HEK293 (cell line): ENCODE data around the gene FIG4.

Source experiments
- CTCF ChIA-PET: fragments of 350-600 bp; formaldehyde crosslinking; extraction: SDS; loops from one replicate; lab custom pipeline; 2021; ENCODE audit warnings: antibody characterized with exemption; lab: Yijun Ruan, JAX
- POLR2A ChIA-PET: fragments of 300-600 bp; formaldehyde crosslinking; extraction: SDS; loops from one replicate; lab custom pipeline; 2020; ENCODE audit warnings: antibody characterized with exemption, inconsistent platforms; lab: Yijun Ruan, JAX
- H3K27ac ChIP-seq: fragments of 200-500 bp; sonication (Bioruptor generic); 2 replicates; pipeline ENCODE4 v1.5.1; 2014; ENCODE audit warnings: low read depth, low read length, control low read depth, inconsistent platforms; ENCODE audit errors: extremely low read depth
- H3K36me3 ChIP-seq, 2 experiments: fragments of 200-500 bp in 1 of 2; sonication (Bioruptor generic) in 1 of 2; 1 replicate in 1 of 2; 2 replicates in 1 of 2; pipeline ENCODE4 v1.5.1; 2014 to 2017; ENCODE audit warnings: inconsistent platforms in 2 of 2, low read length in 2 of 2; ENCODE audit not compliant: control insufficient read depth in 2 of 2, insufficient read depth in 1 of 2
- H3K4me1 ChIP-seq: fragments of 200-500 bp; sonication (Bioruptor generic); 2 replicates; pipeline ENCODE4 v1.5.1; 2014; ENCODE audit warnings: mild to moderate bottlenecking, low read length, inconsistent platforms; ENCODE audit not compliant: control insufficient read depth, insufficient read depth
- H3K4me3 ChIP-seq: 2 replicates; pipeline ENCODE4 v1.5.1; 2011; ENCODE audit warnings: low read depth, mild to moderate bottlenecking, control low read depth, low read length, moderate library complexity
- H3K9me3 ChIP-seq: fragments of 200-500 bp; sonication (Bioruptor generic); 2 replicates; pipeline ENCODE4 v1.5.1; 2014; ENCODE audit warnings: low read depth, low read length, inconsistent platforms; ENCODE audit not compliant: control insufficient read depth, insufficient read depth
- ELK4 ChIP-seq: IDR thresholded peaks from 2 replicates; pipeline ENCODE4 v1.6.1; 2011; ENCODE audit warnings: mild to moderate bottlenecking, low read depth, low read length, borderline replicate concordance
- GLIS1 ChIP-seq: fragments of 450-650 bp; formaldehyde crosslinking; IDR thresholded peaks from 2 replicates; pipeline ENCODE4 v1.5.1; 2016; ENCODE audit warnings: missing biosample characterization, missing genetic modification characterization
- KLF8 ChIP-seq: fragments of 450-650 bp; formaldehyde crosslinking; IDR thresholded peaks from 2 replicates; pipeline ENCODE4 v1.5.1; 2016; ENCODE audit warnings: missing biosample characterization, missing genetic modification characterization
- PATZ1 ChIP-seq: fragments of 450-650 bp; formaldehyde crosslinking; IDR thresholded peaks from 2 replicates; pipeline ENCODE4 v1.5.1; 2016; ENCODE audit warnings: missing biosample characterization, missing genetic modification characterization
- PRDM1 ChIP-seq: fragments of 450-650 bp; formaldehyde crosslinking; IDR thresholded peaks from 2 replicates; pipeline ENCODE4; 2016; ENCODE audit warnings: missing biosample characterization, missing genetic modification characterization
- REPIN1 ChIP-seq: fragments of 450-650 bp; formaldehyde crosslinking; IDR thresholded peaks from 2 replicates; pipeline ENCODE4 v1.5.1; 2017; ENCODE audit warnings: missing biosample characterization, missing genetic modification characterization, low read depth
- SCRT2 ChIP-seq: fragments of 450-650 bp; formaldehyde crosslinking; IDR thresholded peaks from 2 replicates; pipeline ENCODE4 v1.5.1; 2016; ENCODE audit warnings: missing biosample characterization, missing genetic modification characterization
- ZBTB6 ChIP-seq: fragments of 450-650 bp; formaldehyde crosslinking; IDR thresholded peaks from 2 replicates; pipeline ENCODE4 v1.5.1; 2017; ENCODE audit warnings: missing biosample characterization, missing genetic modification characterization
- ZFP69B ChIP-seq: fragments of 450-650 bp; formaldehyde crosslinking; IDR thresholded peaks from 2 replicates; pipeline ENCODE4 v1.5.1; 2016; ENCODE audit warnings: missing biosample characterization, missing genetic modification characterization
- ZNF157 ChIP-seq: fragments of 450-650 bp; formaldehyde crosslinking; IDR thresholded peaks from 2 replicates; pipeline ENCODE4 v1.5.1; 2016; ENCODE audit warnings: missing biosample characterization, missing genetic modification characterization
- ZNF16 ChIP-seq: fragments of 450-650 bp; formaldehyde crosslinking; IDR thresholded peaks from 2 replicates; pipeline ENCODE4 v1.5.1; 2016; ENCODE audit warnings: low read depth, missing biosample characterization, missing genetic modification characterization
- ZNF24 ChIP-seq: fragments of 450-650 bp; formaldehyde crosslinking; IDR thresholded peaks from 2 replicates; pipeline ENCODE4 v1.5.1; 2016; ENCODE audit warnings: missing biosample characterization, missing genetic modification characterization
- ZNF311 ChIP-seq: fragments of 450-650 bp; formaldehyde crosslinking; IDR thresholded peaks from 2 replicates; pipeline ENCODE4 v1.5.1; 2017; ENCODE audit warnings: missing biosample characterization, missing genetic modification characterization, borderline replicate concordance
- ZNF449 ChIP-seq: fragments of 450-650 bp; formaldehyde crosslinking; IDR thresholded peaks from 2 replicates; pipeline ENCODE4 v1.5.1; 2017; ENCODE audit warnings: missing biosample characterization, mild to moderate bottlenecking, missing genetic modification characterization, moderate library complexity
- ZNF510 ChIP-seq: fragments of 450-650 bp; formaldehyde crosslinking; IDR thresholded peaks from 2 replicates; pipeline ENCODE4 v1.5.1; 2018; ENCODE audit warnings: mild to moderate bottlenecking, missing genetic modification characterization, missing biosample characterization; ENCODE audit not compliant: insufficient replicate concordance
- ZNF549 ChIP-seq: fragments of 450-650 bp; IDR thresholded peaks from 2 replicates; pipeline ENCODE4 v1.5.1; 2018; ENCODE audit warnings: missing biosample characterization, missing genetic modification characterization, mild to moderate bottlenecking, inconsistent platforms, moderate library complexity
- ZNF571 ChIP-seq: fragments of 450-650 bp; formaldehyde crosslinking; IDR thresholded peaks from 2 replicates; pipeline ENCODE4 v1.5.0; 2017; ENCODE audit warnings: missing biosample characterization, missing genetic modification characterization
- ZNF654 ChIP-seq: fragments of 450-650 bp; formaldehyde crosslinking; IDR thresholded peaks from 2 replicates; pipeline ENCODE4 v1.5.1; 2016; ENCODE audit warnings: low read depth, missing biosample characterization, missing genetic modification characterization
- ZNF707 ChIP-seq: fragments of 450-650 bp; formaldehyde crosslinking; IDR thresholded peaks from 2 replicates; pipeline ENCODE4 v1.5.1; 2016; ENCODE audit warnings: missing biosample characterization, missing genetic modification characterization
- ZNF747 ChIP-seq: fragments of 450-650 bp; formaldehyde crosslinking; IDR thresholded peaks from 2 replicates; pipeline ENCODE4 v1.5.1; 2016; ENCODE audit warnings: missing biosample characterization, missing genetic modification characterization
- ZNF76 ChIP-seq: fragments of 450-650 bp; formaldehyde crosslinking; IDR thresholded peaks from 2 replicates; pipeline ENCODE4; 2016; ENCODE audit warnings: low read depth, missing biosample characterization, missing genetic modification characterization, borderline replicate concordance

FIG4 gene

GRCh38 chr6:109782491-109782999 lies 91.4 kb downstream of the FIG4 start:
- no peaks in the 10 kb centered on the region for H3K4me1 ChIP-seq
- POLR2A ChIA-PET = no interaction called here

GRCh38 chr6:109783250-109783986 lies 92.3 kb downstream of the FIG4 start:
- POLR2A ChIA-PET = no interaction called here

More at GRCh38 chr6:109782491-109782999, 91.4 kb downstream of the FIG4 start:
- Histone ChIP-seq H3K9me3 (no peaks in the 10 kb centered on the region), H3K4me3 (no peak overlapping the region), H3K36me3 (peaks cover 0 to 14% of the 10 kb centered on the region in 2 experiments; a peak in 1 of 3 replicates), H3K27ac (no peak overlapping the region)
- CTCF ChIA-PET = interaction anchor here (0.7 to 2.6 kb wide), 6 partner anchors 11 to 257 kb away, joined by 3 to 7 read pairs (median 4); no protein-coding TSS in a partner anchor
- TF ChIP-seq ZNF16 (tag by site-specific recombination) = no peak
- no peak for TF ChIP-seq ZNF707
- no peak for TF ChIP-seq KLF8 (tag by site-specific recombination)
- no peak for TF ChIP-seq ZFP69B (tag by site-specific recombination)
- TF ChIP-seq ZNF311 (tag by site-specific recombination) = no peak
- TF ChIP-seq REPIN1 (tag by site-specific recombination) = no peak
- no peak for TF ChIP-seq PRDM1 (tag by site-specific recombination)
- no peak for TF ChIP-seq ZNF449 (tag by site-specific recombination)
- no peak for TF ChIP-seq ZNF24 (tag by site-specific recombination)
- no peak for TF ChIP-seq GLIS1 (tag by site-specific recombination)
- TF ChIP-seq ZNF549 (tag by site-specific recombination) = no peak
- no peak for TF ChIP-seq SCRT2 (tag by site-specific recombination)
- TF ChIP-seq ZNF510 (tag by site-specific recombination) = no peak
- no peak for TF ChIP-seq ZBTB6 (tag by site-specific recombination)
- no peak for TF ChIP-seq PATZ1
- TF ChIP-seq ELK4 = no peak
- TF ChIP-seq ZNF157 (tag by site-specific recombination) = no peak
- TF ChIP-seq ZNF654 (tag by site-specific recombination) = no peak
- no peak for TF ChIP-seq ZNF76 (tag by site-specific recombination)
- no peak for TF ChIP-seq ZNF571 (tag by site-specific recombination)
- TF ChIP-seq, all 188 proteins: peak for 0

More at GRCh38 chr6:109783250-109783986, 92.3 kb downstream of the FIG4 start:
- CTCF ChIA-PET = interaction anchor here (0.5 to 2.6 kb wide), 9 partner anchors 10 to 375 kb away, joined by 3 to 7 read pairs (median 6); no protein-coding TSS in a partner anchor
- TF ChIP-seq ZNF747 (tag by site-specific recombination) = no peak
- TF ChIP-seq, all 188 proteins: peak for 0
- H3K27ac ChIP-seq = no peak overlapping the region
- H3K4me1 ChIP-seq = no peaks in the 10 kb centered on the region
- no peak overlapping the region for H3K4me3 ChIP-seq
- H3K36me3 ChIP-seq = peaks cover 0 to 22% of the 10 kb centered on the region in 2 experiments; a peak in 1 of 3 replicates
- no peaks in the 10 kb centered on the region for H3K9me3 ChIP-seq
